ENCODE data around the gene UGT1A10.
"Not testable (repeated sequence)": the region's sequence is repeated elsewhere in the genome, so short reads cannot be mapped to it uniquely, and the experiment has no call there.

Gene UGT1A10

DNA sequence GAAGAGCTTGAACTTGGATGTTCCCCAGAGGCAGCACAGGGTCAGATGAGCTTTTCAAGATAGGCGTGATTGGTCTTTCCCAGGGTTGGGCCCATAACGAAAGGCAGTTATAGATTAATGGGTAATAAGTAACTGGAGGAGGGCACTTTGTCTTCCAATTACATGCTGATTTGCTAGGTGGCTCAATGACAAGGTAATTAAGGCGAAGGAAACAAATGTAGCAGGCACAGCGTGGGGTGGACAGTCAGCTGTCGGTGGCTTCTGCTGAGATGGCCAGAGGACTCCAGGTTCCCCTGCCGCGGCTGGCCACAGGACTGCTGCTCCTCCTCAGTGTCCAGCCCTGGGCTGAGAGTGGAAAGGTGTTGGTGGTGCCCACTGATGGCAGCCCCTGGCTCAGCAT is 82.3 kb downstream of the UGT1A10 start, which contains the start of gene UGT1A4:
TSS of gene UGT1A4 (plus strand) at position 185 of the 400 bp plus-strand sequence. CDS start at position 270, 85 bp downstream.
- TF ChIP-seq POU2F2 (IDR thresholded peaks at IDR 0.05; ENCODE audit: low read depth, low read length) = no peak
- TF ChIP-seq POLR2A (IDR thresholded peaks at IDR 0.05; ENCODE audit: low read depth, low read length) = no peak
- TF ChIP-seq SPI1 (IDR thresholded peaks at IDR 0.05; ENCODE audit: low read depth, low read length) = no peak
- TF ChIP-seq POLR2AphosphoS5 (IDR thresholded peaks at IDR 0.05; ENCODE audit: low read depth, low read length) = no peak
- no peak for TF ChIP-seq PAX5 (IDR thresholded peaks at IDR 0.05; ENCODE audit: insufficient read depth, low read length, severe bottlenecking)
- no peak for TF ChIP-seq TAF1 (IDR thresholded peaks at IDR 0.05; ENCODE audit: low read depth, low read length)
- no peak for DNase-seq (ENCODE audit: insufficient read length, low spot score)
- no peak for FAIRE-seq

DNA sequence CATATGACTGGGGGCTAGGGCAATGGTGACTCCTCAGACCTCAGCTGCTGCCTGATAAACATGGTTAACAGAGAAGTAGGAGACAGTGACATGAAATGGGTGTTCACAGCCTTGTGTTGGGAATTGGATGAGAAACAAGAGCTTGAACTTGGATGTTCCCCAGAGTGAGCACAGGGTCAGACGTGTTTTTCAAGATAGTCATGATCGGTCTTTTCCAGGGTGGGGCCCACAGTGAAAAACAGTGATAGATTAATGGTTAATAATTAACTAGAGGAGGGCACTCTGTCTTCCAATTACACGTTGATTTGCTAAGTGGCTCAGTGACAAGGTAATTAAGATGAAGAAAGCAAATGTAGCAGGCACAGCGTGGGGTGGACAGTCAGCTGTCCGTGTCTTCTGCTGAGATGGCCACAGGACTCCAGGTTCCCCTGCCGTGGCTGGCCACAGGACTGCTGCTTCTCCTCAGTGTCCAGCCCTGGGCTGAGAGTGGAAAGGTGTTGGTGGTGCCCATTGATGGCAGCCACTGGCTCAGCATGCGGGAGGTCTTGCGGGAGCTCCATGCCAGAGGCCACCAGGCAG is 92.6 kb downstream of the UGT1A10 start, which contains the start of gene UGT1A3:
TSS of gene UGT1A3 (plus strand) at position 320 of the 579 bp plus-strand sequence. CDS start at position 405, 85 bp downstream.
- no peak for FAIRE-seq
- DNase-seq (ENCODE audit: insufficient read length, low spot score) = no peak
- TF ChIP-seq TAF1 (IDR thresholded peaks at IDR 0.05; ENCODE audit: low read depth, low read length) (no peak), POLR2A (IDR thresholded peaks at IDR 0.05; ENCODE audit: low read depth, low read length) (no peak), SPI1 (IDR thresholded peaks at IDR 0.05; ENCODE audit: low read depth, low read length) (no peak), PAX5 (IDR thresholded peaks at IDR 0.05; ENCODE audit: insufficient read depth, low read length, severe bottlenecking) (no peak), POU2F2 (IDR thresholded peaks at IDR 0.05; ENCODE audit: low read depth, low read length) (no peak), POLR2AphosphoS5 (IDR thresholded peaks at IDR 0.05; ENCODE audit: low read depth, low read length) (no peak)

- FAIRE-seq; DNase-seq (ENCODE audit: insufficient read length, low spot score): not testable (repeated sequence)
These were observed 100.8 kb downstream of the UGT1A10 start for GRCh38 chr2:233736868-233737653.

- FAIRE-seq = no peak
- DNase-seq (ENCODE audit: insufficient read length, low spot score) = no peak
- TF ChIP-seq POLR2AphosphoS5 (IDR thresholded peaks at IDR 0.05; ENCODE audit: low read depth, low read length) = no peak
- TF ChIP-seq PAX5 (IDR thresholded peaks at IDR 0.05; ENCODE audit: insufficient read depth, low read length, severe bottlenecking) = no peak
- no peak for TF ChIP-seq TAF1 (IDR thresholded peaks at IDR 0.05; ENCODE audit: low read depth, low read length)
- TF ChIP-seq POU2F2 (IDR thresholded peaks at IDR 0.05; ENCODE audit: low read depth, low read length) = no peak
- no peak for TF ChIP-seq SPI1 (IDR thresholded peaks at IDR 0.05; ENCODE audit: low read depth, low read length)
- no peak for TF ChIP-seq POLR2A (IDR thresholded peaks at IDR 0.05; ENCODE audit: low read depth, low read length)
These were observed 104.6 kb downstream of the UGT1A10 start for GRCh38 chr2:233740870-233741269.

- no peak for DNase-seq (ENCODE audit: insufficient read length, low spot score)
- TF ChIP-seq TAF1 (IDR thresholded peaks at IDR 0.05; ENCODE audit: low read depth, low read length) (no peak), PAX5 (IDR thresholded peaks at IDR 0.05; ENCODE audit: insufficient read depth, low read length, severe bottlenecking) (no peak), POU2F2 (IDR thresholded peaks at IDR 0.05; ENCODE audit: low read depth, low read length) (no peak), SPI1 (IDR thresholded peaks at IDR 0.05; ENCODE audit: low read depth, low read length) (no peak), POLR2A (IDR thresholded peaks at IDR 0.05; ENCODE audit: low read depth, low read length) (no peak), POLR2AphosphoS5 (IDR thresholded peaks at IDR 0.05; ENCODE audit: low read depth, low read length) (no peak)
- no peak for FAIRE-seq
These were observed 107.4 kb downstream of the UGT1A10 start for GRCh38 chr2:233743464-233744259.

DNA sequence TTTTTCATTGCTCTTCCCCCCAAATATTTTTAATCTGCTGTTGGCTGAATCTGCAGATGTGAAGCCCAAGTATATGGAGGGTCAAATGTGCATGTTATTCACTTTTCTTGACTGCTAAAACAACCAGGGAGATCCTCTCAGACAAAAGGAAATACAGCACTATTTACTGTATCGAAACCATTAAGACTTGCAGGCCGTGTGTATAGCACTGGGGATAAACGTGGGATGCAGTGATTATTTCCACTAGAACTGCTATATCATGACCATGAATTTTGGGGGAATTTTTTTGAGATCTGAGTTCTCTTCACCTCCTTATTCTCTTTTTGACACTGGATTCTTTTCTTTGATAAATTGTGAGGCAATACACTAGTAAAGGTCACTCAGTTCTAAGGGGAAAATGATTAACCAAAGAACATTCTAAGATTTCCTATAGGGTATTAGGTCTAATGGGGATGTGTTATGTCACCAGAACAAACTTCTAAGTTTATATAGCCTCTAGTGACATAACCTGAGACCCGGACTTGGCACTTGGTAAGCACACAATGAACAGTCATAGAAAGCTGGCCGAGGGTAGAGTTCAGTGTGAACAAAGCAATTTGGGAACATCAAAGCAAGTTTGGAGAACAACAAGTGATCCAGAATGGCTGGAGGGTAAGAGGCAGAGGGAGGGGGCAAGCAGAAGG is 109.0 kb downstream of the UGT1A10 start:
- FAIRE-seq = peak; percentile 47
- DNase-seq (ENCODE audit: insufficient read length, low spot score) = no peak
- TF ChIP-seq PAX5 (IDR thresholded peaks at IDR 0.05; ENCODE audit: insufficient read depth, low read length, severe bottlenecking) (no peak), SPI1 (IDR thresholded peaks at IDR 0.05; ENCODE audit: low read depth, low read length) (no peak), POLR2AphosphoS5 (IDR thresholded peaks at IDR 0.05; ENCODE audit: low read depth, low read length) (no peak), POLR2A (IDR thresholded peaks at IDR 0.05; ENCODE audit: low read depth, low read length) (no peak), POU2F2 (IDR thresholded peaks at IDR 0.05; ENCODE audit: low read depth, low read length) (no peak), TAF1 (IDR thresholded peaks at IDR 0.05; ENCODE audit: low read depth, low read length) (no peak)

DNA sequence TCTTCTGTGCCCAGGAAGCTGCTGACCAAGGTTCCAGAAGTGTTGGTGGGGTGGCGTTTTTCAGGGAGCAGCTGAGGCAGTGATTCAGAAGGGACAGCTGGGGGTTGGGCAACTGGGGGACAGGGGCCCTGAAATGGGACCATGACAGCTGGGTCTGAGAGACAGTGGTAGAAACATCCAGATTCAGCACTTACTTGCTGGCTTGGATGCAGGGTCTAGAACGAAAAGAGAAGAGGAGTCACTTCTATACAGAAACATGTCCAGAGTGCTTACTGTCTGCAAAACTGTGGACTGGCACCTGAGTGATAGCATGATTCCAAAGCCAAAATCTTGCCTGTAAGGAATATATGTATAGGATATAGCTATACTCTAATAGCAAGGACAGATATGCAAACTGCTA is 109.6 kb downstream of the UGT1A10 start:
- DNase-seq (ENCODE audit: insufficient read length, low spot score); FAIRE-seq: not testable (repeated sequence)

GRCh38 chr2:233746475-233747282 is 110.4 kb downstream of the UGT1A10 start:
- FAIRE-seq = no peak

More at GRCh38 chr2:233746475-233747282, 110.4 kb downstream of the UGT1A10 start:
- DNase-seq (ENCODE audit: insufficient read length, low spot score) = no peak
- TF ChIP-seq SPI1 (IDR thresholded peaks at IDR 0.05; ENCODE audit: low read depth, low read length) (no peak), POLR2AphosphoS5 (IDR thresholded peaks at IDR 0.05; ENCODE audit: low read depth, low read length) (no peak), TAF1 (IDR thresholded peaks at IDR 0.05; ENCODE audit: low read depth, low read length) (no peak), PAX5 (IDR thresholded peaks at IDR 0.05; ENCODE audit: insufficient read depth, low read length, severe bottlenecking) (no peak), POU2F2 (IDR thresholded peaks at IDR 0.05; ENCODE audit: low read depth, low read length) (no peak), POLR2A (IDR thresholded peaks at IDR 0.05; ENCODE audit: low read depth, low read length) (no peak)
